ENCODE data around the gene CES2.
"Not testable (repeated sequence)": the region's sequence is repeated elsewhere in the genome, so short reads cannot be mapped to it uniquely, and the experiment has no call there.

The CES2 gene

GRCh38 chr16:66954097-66954659 lies 18.9 kb downstream of the CES2 start:
- peak; percentile 80 for DNase-seq

- DNase-seq = not testable (repeated sequence)
Observed at GRCh38 chr16:66955363-66956153, 20.2 kb downstream of the CES2 start.

- DNase-seq = not testable (repeated sequence)
Observed at GRCh38 chr16:66956154-66956457, 20.8 kb downstream of the CES2 start.

GRCh38 chr16:66958857-66959703 lies 23.8 kb downstream of the CES2 start:
- no peak for DNase-seq

GRCh38 chr16:66959704-66960161 lies 24.4 kb downstream of the CES2 start:
- DNase-seq = no peak

GRCh38 chr16:66960270-66960669 lies 25.0 kb downstream of the CES2 start:
- no peak for DNase-seq

GRCh38 chr16:66961065-66961744 lies 25.9 kb downstream of the CES2 start, which contains the start of gene CES3:
CES3 (plus strand) TSS chr16:66961266; CDS start chr16:66961308, 42 bp downstream.
- peak; percentile 65 for DNase-seq

GRCh38 chr16:66961914-66962313 lies 26.6 kb downstream of the CES2 start:
- DNase-seq = no peak

GRCh38 chr16:66964049-66964448 lies 28.7 kb downstream of the CES2 start:
- DNase-seq = no peak

GRCh38 chr16:66968847-66969246 lies 33.5 kb downstream of the CES2 start:
- DNase-seq = no peak

- DNase-seq = no peak
Observed at GRCh38 chr16:66970775-66971720, 35.7 kb downstream of the CES2 start.

- DNase-seq = no peak
Observed at GRCh38 chr16:66972983-66973382, 37.7 kb downstream of the CES2 start.

GRCh38 chr16:66973716-66974115 lies 38.4 kb downstream of the CES2 start:
- no peak for DNase-seq

GRCh38 chr16:66974156-66974931 lies 39.0 kb downstream of the CES2 start:
- not testable (repeated sequence) for DNase-seq

- DNase-seq = peak; percentile 74
Observed at GRCh38 chr16:66974932-66975246, 39.6 kb downstream of the CES2 start.

GRCh38 chr16:66975302-66975893 lies 40.1 kb downstream of the CES2 start:
- no peak for DNase-seq

GRCh38 chr16:66976746-66977145 lies 41.4 kb downstream of the CES2 start:
- no peak for DNase-seq

- peak; percentile 87 for DNase-seq
Observed at GRCh38 chr16:66977341-66978113, 42.2 kb downstream of the CES2 start.

GRCh38 chr16:66979011-66979717 lies 43.8 kb downstream of the CES2 start:
- no peak for DNase-seq
